Testis (tissue), 3 donors: ENCODE data around the gene OTOG. TPM values are rescaled to one million over a fixed set of nuclear protein-coding genes. Genes with fewer than 3 reads are reported as not detected.

Experiments used
- DNase-seq: peaks from one replicate; pipeline ENCODE4 v3.0.0-alpha.2; 2019
- H3K27ac ChIP-seq, 2 donors: fragments of 200-600 bp; sonication (generic); one replicate each; pipeline ENCODE4 v1.5.1; 2019
- H3K27me3 ChIP-seq: fragments of 200-600 bp; sonication (generic); one replicate; pipeline ENCODE4 v1.5.1; 2019
- H3K36me3 ChIP-seq: fragments of 200-600 bp; sonication (generic); one replicate; pipeline ENCODE4 v1.5.1; 2017; ENCODE audit warnings: low read depth; ENCODE audit errors: missing control alignments
- H3K4me1 ChIP-seq: fragments of 200-600 bp; sonication (generic); one replicate; pipeline ENCODE4 v1.5.1; 2019
- H3K4me3 ChIP-seq, 2 donors: fragments of 200-600 bp; sonication (generic); one replicate each; pipeline ENCODE4 v1.5.1; 2017 to 2019
- H3K9me3 ChIP-seq: fragments of 200-600 bp; sonication (generic); one replicate; pipeline ENCODE4 v1.5.1; 2017
- CTCF ChIP-seq, 3 experiments: fragments of 450-650 bp in 2 of 3; fragments of 200-600 bp in 1 of 3; sonication (generic) in 1 of 3; IDR thresholded peaks; one replicate each; pipeline ENCODE4 v1.5.1; 2016 to 2019; ENCODE audit warnings: antibody characterized with exemption in 3 of 3, mild to moderate bottlenecking in 2 of 3, moderate library complexity in 1 of 3
- POLR2A ChIP-seq: fragments of 450-650 bp; IDR thresholded peaks from one replicate; pipeline ENCODE4 v1.6.1; 2017; ENCODE audit warnings: antibody characterized with exemption, mild to moderate bottlenecking, moderate library complexity
- WGBS, 2 donors: methylation state at CpG; one replicate each; pipeline ENCODE4 v1.1.5; 2018; 5-methylcytosine and 5-hydroxymethylcytosine counted together
- intact Hi-C: fragments of 100-400 bp; cut with DNase I; formaldehyde crosslinking; loops from one replicate; pipeline ENCODE4 v1.15.1; 2023; ENCODE audit warnings: low total_unique reads
- polyA plus RNA-seq: library from polyadenylated mRNA; stranded (reverse); fragments of 350-450 nt; fragmentation: Illumina TruSeq; extraction: RNeasy Lipid Tissue Mini Kit (QIAGEN cat#74804); gene quantifications from one replicate; pipeline ENCODE4 v1.2.3, GENCODE V29; 2014; ENCODE audit warnings: low read depth, low replicate concordance; ENCODE audit not compliant: insufficient read depth
- total RNA-seq, 2 donors: library from RNA; depleted of rRNA; stranded (reverse); fragments of >200 nt; gene quantifications; one replicate each; pipeline ENCODE4 v1.2.3, GENCODE V29; 2016

OTOG gene
- total and polyA plus RNA-seq, 3 donors from 2014 or later, result 2.2 to 4.2 (median 2.9) TPM

DNA sequence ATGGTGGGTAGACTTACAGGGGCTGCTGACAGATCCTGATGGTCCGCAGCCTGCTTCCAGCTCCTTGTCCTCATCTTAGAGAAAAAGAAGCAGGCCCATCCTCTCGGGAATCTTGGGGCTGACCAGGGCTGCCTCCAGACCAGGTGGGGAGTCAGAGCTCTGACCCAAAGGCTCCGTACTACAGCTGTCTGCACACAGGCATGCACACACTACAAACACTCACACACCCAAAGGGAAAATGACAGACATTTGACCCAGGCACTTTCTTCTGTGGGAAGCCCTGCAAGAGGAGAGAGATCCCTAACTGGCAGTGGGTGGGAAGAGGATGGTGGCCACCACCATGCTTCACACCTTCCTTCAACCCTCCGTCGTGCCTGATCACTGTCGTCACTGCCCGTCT, 125.4 kb downstream of the OTOG start:
- Histone ChIP-seq H3K27ac (no peak overlapping the region), H3K4me1 (no peaks in the 10 kb centered on the region), H3K27me3 (no peaks in the 10 kb centered on the region), H3K9me3 (no peaks in the 10 kb centered on the region), H3K36me3 (no peaks in the 10 kb centered on the region), H3K4me3 (no peak overlapping the region)
- intact Hi-C loops, result no loop called here
- TF ChIP-seq CTCF (IDR thresholded peaks at IDR 0.05) (no peak), POLR2A (no peak)
- 83 to 84% methylated on average over 7 of the region's 7 CpGs for WGBS, 2 donors
- no peak for DNase-seq

DNA sequence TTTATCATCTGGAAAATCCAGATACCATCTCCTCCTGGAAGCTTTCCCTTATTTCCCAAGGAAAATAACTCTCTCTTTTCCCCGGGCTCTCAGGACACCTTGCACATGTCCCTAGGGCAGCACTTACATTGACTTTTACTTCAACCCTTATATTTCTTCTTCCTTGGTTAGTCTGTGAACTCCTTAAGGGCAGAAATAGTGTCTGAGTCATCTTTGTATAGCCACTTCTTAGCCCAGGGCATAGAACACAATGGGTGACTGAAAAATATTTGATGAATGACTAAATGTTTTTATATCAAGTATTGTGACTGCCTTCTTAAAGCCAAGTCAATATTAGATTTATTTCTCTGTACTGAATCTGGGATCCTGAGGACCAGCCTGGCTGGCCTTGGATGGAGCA, 126.9 kb downstream of the OTOG start:
- Histone ChIP-seq H3K36me3 (no peaks in the 10 kb centered on the region), H3K9me3 (no peaks in the 10 kb centered on the region), H3K27me3 (no peaks in the 10 kb centered on the region), H3K4me3 (no peak overlapping the region), H3K27ac (no peak overlapping the region), H3K4me1 (no peaks in the 10 kb centered on the region)
- WGBS, 2 donors, result 73 to 82% methylated on average over 1 of the region's 1 CpG
- DNase-seq, result no peak
- intact Hi-C loops, result no loop called here
- TF ChIP-seq POLR2A, result no peak
- no peak for TF ChIP-seq CTCF (IDR thresholded peaks at IDR 0.05)

DNA sequence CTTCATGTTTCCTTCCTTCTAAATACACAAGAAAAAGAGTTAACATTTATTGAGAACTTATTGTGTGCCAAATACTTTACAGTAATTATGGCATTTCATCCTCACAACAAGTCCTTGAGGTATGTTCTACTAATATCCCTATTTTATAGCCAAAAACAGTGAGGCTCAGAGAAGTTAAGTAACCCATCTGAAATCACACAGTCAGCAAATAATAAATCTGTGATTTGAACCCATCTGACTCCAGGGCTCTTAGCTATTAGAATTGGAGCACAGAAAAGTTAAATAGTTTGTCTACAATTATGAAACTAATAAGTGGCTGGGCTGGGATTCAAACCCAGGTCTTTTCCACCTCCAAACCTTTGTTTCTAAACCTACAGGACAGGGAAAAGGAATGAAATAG, 135.8 kb downstream of the OTOG start:
- DNase-seq, result no peak
- intact Hi-C loops, result no loop called here
- H3K4me1 ChIP-seq, result no peaks in the 10 kb centered on the region
- H3K27ac ChIP-seq, result no peak overlapping the region
- H3K36me3 ChIP-seq, result no peaks in the 10 kb centered on the region
- H3K9me3 ChIP-seq, result no peaks in the 10 kb centered on the region
- no peak overlapping the region for H3K4me3 ChIP-seq
- TF ChIP-seq POLR2A (no peak), CTCF (IDR thresholded peaks at IDR 0.05) (no peak)
- H3K27me3 ChIP-seq, result no peaks in the 10 kb centered on the region

DNA sequence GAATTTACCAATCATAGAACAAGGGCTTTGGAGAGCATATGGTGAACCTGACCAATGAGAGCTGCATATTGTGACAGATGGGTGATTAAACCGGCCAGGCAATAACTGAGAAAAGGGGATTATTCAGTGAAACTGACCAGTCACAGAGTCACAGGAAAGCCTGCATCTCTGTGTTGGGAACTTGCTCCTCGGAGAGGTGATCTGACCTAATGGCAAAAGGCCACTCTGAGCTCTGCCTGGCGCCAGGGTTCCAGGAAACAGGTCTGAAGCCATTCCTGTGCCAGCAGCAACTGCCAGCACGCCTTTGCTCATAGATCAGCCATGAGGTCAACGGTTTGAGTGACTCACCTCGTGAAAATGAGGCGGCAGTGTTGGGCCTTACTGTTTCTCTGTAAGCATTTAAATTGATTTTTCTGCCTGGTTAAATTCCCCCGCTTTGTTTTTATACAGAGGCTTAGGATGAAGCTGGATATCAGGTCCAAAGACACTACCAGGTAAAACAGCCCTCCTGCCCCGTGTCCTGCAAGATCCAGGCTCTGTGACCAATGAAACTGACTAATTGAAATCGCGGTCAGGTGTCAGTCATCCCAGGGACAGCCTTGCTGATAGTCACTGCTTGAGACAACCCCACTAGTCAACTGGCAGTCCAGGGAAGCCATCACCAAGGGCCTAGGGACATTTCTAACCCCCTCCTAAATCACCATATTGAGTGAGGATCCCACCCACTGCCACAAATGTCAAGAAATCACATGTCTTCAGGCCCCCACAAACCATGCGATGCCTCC, 136.5 kb downstream of the OTOG start:
- Histone ChIP-seq H3K4me3 (no peak overlapping the region), H3K27me3 (no peaks in the 10 kb centered on the region), H3K4me1 (no peaks in the 10 kb centered on the region), H3K36me3 (no peaks in the 10 kb centered on the region), H3K9me3 (no peaks in the 10 kb centered on the region), H3K27ac (no peak overlapping the region)
- TF ChIP-seq CTCF (IDR thresholded peaks at IDR 0.05), result no peak
- TF ChIP-seq POLR2A, result no peak
- 80 to 85% methylated on average over 11 to 12 of the region's 12 CpGs for WGBS, 2 donors
- no peak for DNase-seq
- intact Hi-C loops, result no loop called here

GRCh38 chr11:17684550-17684949, 137.5 kb downstream of the OTOG start:
- WGBS, 2 donors, result 88% methylated on average over 5 of the region's 5 CpGs
- TF ChIP-seq POLR2A (no peak), CTCF (IDR thresholded peaks at IDR 0.05) (no peak)
- no peak for DNase-seq
- H3K4me3 ChIP-seq, result no peak overlapping the region
- no peaks in the 10 kb centered on the region for H3K36me3 ChIP-seq
- H3K4me1 ChIP-seq, result no peaks in the 10 kb centered on the region
- no peak overlapping the region for H3K27ac ChIP-seq
- no peaks in the 10 kb centered on the region for H3K27me3 ChIP-seq
- no peaks in the 10 kb centered on the region for H3K9me3 ChIP-seq
- intact Hi-C loops, result no loop called here
